Measurements from ENCODE around the gene CCDC90B.
"Not testable (repeated sequence)": the region's sequence is repeated elsewhere in the genome, so short reads cannot be mapped to it uniquely, and the experiment has no call there.

The CCDC90B gene

DNA sequence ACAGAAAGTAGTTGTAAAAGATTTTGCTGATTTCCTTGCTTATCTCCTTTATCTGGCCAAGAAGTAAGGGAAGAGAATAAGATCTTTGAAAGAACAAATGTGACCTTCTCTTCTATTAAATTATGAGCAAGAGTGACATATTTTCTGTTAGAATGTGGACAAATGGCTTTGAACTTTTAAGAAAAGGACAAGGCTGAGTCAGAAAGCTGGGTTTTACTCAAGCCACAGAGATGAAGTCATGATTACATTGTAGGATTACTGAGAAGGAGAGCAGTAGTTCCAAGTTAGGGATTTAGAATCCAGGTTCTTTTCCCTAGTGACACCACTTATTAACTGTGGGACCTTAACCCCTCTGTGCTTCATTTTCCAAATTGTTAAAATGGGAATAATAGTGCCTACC lies 13.5 kb downstream of the CCDC90B start:
- TF ChIP-seq, protein P1, sequence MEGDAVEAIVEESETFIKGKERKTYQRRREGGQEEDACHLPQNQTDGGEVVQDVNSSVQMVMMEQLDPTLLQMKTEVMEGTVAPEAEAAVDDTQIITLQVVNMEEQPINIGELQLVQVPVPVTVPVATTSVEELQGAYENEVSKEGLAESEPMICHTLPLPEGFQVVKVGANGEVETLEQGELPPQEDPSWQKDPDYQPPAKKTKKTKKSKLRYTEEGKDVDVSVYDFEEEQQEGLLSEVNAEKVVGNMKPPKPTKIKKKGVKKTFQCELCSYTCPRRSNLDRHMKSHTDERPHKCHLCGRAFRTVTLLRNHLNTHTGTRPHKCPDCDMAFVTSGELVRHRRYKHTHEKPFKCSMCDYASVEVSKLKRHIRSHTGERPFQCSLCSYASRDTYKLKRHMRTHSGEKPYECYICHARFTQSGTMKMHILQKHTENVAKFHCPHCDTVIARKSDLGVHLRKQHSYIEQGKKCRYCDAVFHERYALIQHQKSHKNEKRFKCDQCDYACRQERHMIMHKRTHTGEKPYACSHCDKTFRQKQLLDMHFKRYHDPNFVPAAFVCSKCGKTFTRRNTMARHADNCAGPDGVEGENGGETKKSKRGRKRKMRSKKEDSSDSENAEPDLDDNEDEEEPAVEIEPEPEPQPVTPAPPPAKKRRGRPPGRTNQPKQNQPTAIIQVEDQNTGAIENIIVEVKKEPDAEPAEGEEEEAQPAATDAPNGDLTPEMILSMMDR (conservative IDR thresholded peaks at IDR 0.05; ENCODE audit: low read length) = no peak
- peak; percentile 67 for DNase-seq (ENCODE audit: low read depth)
- no peak overlapping the region for H3K4me3 ChIP-seq (ENCODE audit: low read length)

DNA sequence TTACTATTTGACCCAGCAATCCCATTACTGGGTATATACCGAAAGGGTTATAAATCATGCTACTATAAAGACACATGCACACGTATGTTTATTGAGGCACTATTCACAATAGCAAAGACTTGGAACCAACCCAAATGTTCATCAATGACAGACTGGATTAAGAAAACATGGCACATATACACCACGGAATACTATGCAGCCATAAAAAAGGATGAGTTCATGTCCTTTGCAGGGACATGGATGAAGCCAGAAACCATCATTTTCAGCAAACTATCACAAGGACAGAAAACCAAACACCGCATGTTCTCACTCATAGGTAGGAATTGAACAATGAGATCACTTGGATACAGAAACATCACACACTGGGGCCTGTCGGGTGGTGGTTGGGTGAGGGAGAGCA lies 14.4 kb downstream of the CCDC90B start:
- not testable (repeated sequence) for DNase-seq (ENCODE audit: low read depth); H3K4me3 ChIP-seq (ENCODE audit: low read length)

DNA sequence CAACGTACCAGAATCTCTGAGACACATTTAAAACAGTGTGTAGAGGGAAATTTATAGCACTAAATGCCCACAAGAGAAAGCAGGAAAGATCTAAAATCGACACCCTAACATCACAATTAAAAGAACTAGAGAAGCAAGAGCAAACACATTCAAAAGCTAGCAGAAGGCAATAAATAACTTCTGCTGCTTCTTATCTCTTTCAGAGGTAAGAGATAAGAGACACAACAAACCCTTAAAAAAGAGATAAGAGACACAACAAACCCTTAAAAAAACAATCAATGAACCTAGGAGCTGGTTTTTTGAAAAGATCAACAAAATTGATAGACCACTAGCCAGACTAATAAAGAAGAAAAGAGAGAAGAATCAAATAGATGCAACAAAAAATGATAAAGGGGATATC lies 17.1 kb downstream of the CCDC90B start:
- not testable (repeated sequence) for DNase-seq (ENCODE audit: low read depth); H3K4me3 ChIP-seq (ENCODE audit: low read length)

DNA sequence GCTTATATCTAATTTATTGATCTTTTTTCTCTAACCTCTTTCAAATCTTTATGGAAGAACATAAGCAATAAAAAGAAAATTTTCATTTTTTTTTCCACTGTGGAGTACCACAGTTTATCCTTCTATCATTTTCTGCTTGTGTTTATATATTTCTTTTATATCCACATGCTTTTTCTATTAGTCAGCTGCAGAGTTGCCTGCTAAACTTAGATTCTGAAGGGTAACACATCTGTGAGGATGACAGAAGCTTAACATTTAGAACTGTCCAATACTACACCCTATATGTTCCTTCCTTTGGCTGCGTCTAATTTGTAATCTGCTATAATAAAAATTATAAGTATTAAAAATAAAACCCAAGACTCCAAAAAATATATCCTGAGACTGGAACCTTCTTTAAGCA lies 20.8 kb downstream of the CCDC90B start:
- no peak for DNase-seq (ENCODE audit: low read depth)
- no peak overlapping the region for H3K4me3 ChIP-seq (ENCODE audit: low read length)
- TF ChIP-seq, protein P1 (conservative IDR thresholded peaks at IDR 0.05; ENCODE audit: low read length) = no peak

DNA sequence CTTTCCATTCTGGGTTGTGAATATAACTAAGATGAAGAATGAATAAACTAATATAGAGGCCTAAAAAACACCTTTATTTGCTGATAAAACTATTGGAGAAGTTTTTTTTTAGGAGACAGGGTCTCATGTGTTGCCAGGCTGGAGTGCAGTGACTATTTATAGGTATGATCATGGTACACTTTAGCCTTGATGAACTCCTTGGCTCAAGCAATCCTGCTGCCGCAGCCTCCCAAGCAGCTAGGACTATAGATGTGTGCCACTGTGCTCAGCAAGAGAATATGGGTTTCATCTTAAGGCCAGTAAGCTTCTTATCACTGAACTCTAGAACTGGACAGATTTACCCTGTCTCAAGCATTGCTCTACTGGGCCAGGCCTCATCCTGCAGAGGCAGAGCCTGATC lies 26.6 kb downstream of the CCDC90B start:
- H3K4me3 ChIP-seq (ENCODE audit: low read length) = no peak overlapping the region
- no peak for DNase-seq (ENCODE audit: low read depth)
- TF ChIP-seq, protein P1 (conservative IDR thresholded peaks at IDR 0.05; ENCODE audit: low read length) = no peak

DNA sequence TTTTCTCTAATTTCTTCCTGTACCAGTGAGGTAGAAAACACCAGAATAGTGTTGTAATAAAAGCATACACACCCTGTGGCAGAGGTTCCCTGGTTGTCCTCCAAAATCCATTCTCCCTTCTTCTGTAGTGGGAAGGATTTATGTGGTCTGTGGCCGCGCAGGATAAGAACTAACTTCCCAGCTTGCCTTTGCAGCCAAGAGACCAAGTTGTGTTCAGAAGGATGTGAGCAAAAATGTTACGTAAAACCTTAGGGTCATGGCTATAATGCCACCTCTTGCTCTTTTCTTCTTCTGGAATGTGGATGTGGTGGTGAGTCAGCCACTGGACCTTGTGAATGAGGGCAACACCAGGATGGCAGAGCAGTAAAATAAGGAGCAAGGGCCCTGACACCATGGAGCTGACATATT lies 28.4 kb downstream of the CCDC90B start:
- DNase-seq (ENCODE audit: low read depth) = peak; percentile 76

DNA sequence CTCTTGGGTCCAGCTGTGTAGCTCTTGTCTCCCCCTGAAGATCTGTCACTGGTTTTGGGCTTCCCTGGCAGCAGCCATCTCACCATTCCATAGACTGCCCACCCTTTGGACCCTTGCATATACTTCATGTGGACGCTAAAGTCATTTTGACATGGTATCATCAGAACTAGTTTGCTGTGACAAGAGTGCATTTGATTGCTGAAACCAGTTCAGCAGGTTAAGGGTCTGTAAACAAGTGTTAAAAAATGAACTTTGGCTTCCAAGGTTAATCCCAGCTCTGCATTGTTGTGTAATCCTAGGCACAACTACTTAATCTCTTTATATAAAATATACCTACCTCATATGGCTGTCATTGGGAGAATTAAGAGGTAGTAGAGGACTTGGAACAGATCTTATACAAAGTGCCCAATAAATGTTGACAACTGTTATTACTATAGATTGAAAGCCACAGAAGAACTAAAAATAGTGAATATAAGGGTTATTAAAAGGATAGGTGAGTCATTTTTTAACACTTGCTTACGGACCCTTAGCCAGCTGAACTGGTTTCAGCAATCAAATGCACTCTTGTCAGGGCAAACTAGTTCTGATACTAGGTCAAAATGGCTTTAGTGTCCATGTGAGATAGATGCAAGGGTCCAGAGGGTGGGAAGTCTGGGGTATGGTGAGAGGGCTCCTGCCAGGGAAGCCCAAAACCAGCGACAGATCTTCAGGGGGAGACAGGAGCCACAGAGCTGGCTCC lies 29.4 kb downstream of the CCDC90B start:
- DNase-seq (ENCODE audit: low read depth) = no peak
- H3K4me3 ChIP-seq (ENCODE audit: low read length) = no peak overlapping the region
- TF ChIP-seq, protein P1 (conservative IDR thresholded peaks at IDR 0.05; ENCODE audit: low read length) = no peak

More for the DNA sequence above, 28.4 kb downstream of the CCDC90B start:
- H3K4me3 ChIP-seq (ENCODE audit: low read length) = no peak overlapping the region
- TF ChIP-seq, protein P1 (conservative IDR thresholded peaks at IDR 0.05; ENCODE audit: low read length) = no peak

DNA sequence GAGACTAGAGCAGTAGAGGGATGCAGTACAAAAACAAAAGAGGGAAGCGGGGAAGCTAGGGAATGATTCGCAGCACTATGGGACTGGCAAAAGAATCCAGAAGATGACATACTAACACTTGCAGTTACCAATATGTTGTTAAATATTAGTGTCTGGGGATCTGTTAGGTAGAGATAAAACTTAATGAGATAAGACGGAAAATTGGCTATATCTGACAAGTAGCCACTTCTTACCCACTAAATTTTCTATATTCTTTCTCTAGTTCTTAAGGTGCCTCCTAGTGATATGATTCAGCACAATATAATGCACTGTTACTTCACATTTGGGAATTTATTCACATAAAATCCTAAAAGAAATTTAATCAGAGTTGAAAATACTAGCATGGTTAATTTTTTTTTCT lies 30.8 kb downstream of the CCDC90B start:
- DNase-seq (ENCODE audit: low read depth) = no peak
- TF ChIP-seq, protein P1 (conservative IDR thresholded peaks at IDR 0.05; ENCODE audit: low read length) = no peak
- no peak overlapping the region for H3K4me3 ChIP-seq (ENCODE audit: low read length)

Data from AG10803 (cell line).